ENCODE measurements around the gene HTT.

DNA sequence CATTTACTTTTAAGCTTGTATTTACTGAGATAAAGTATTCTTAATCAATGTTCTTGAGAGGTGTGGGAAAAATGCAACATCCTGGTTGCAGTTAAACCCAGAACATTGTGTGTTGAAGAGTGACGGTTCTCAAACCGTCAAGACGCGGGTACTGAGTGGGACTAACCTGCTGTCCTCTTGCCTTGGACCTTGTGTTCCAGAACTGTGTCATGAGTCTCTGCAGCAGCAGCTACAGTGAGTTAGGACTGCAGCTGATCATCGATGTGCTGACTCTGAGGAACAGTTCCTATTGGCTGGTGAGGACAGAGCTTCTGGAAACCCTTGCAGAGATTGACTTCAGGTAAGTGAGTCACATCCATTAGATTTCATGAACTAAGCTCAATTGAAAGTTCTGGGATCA, 59.7 kb downstream of the HTT start:
- TF ChIP-seq EZH2 (IDR thresholded peaks at IDR 0.05; ENCODE audit: borderline replicate concordance, low read depth, low read length, poor library complexity, severe bottlenecking): no peak
- TF ChIP-seq, protein P1, sequence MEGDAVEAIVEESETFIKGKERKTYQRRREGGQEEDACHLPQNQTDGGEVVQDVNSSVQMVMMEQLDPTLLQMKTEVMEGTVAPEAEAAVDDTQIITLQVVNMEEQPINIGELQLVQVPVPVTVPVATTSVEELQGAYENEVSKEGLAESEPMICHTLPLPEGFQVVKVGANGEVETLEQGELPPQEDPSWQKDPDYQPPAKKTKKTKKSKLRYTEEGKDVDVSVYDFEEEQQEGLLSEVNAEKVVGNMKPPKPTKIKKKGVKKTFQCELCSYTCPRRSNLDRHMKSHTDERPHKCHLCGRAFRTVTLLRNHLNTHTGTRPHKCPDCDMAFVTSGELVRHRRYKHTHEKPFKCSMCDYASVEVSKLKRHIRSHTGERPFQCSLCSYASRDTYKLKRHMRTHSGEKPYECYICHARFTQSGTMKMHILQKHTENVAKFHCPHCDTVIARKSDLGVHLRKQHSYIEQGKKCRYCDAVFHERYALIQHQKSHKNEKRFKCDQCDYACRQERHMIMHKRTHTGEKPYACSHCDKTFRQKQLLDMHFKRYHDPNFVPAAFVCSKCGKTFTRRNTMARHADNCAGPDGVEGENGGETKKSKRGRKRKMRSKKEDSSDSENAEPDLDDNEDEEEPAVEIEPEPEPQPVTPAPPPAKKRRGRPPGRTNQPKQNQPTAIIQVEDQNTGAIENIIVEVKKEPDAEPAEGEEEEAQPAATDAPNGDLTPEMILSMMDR (conservative IDR thresholded peaks at IDR 0.05; ENCODE audit: low read depth, low read length): no peak
